ENCODE data around the gene IQSEC3. TPM values are rescaled to one million over a fixed set of nuclear protein-coding genes. Genes with fewer than 3 reads are reported as not detected.

IQSEC3 gene
- total and polyA plus RNA-seq, 4 donors: 0.29 to 7.5 (median 1.5) TPM

GRCh38 chr12:206746-207440 is 140.3 kb downstream of the IQSEC3 start:
- H3K36me3 ChIP-seq (ENCODE audit: control insufficient read depth in 4 of 4, insufficient read depth in 4 of 4, low read length in 4 of 4): no peaks in the 10 kb centered on the region
- ATAC-seq (ENCODE audit: insufficient read depth, low FRiP score): no peak
- no peak overlapping the region for H3K9ac ChIP-seq (ENCODE audit: insufficient read depth in 1 of 2, low read length in 2 of 2)
- no peaks in the 10 kb centered on the region for H3K27me3 ChIP-seq (ENCODE audit: control insufficient read depth in 3 of 3, insufficient read depth in 3 of 3, low read length in 2 of 3)
- peaks cover 0 to 8% (median 6%) of the 10 kb centered on the region in 5 donors for H3K4me1 ChIP-seq (ENCODE audit: control insufficient read depth in 5 of 5, insufficient read depth in 5 of 5, low read length in 5 of 5)
- H3K27ac ChIP-seq (ENCODE audit: low read depth in 1 of 2, low read length in 1 of 2): no peak overlapping the region
- DNase-seq: no peak
- no peak for TF ChIP-seq CTCF (IDR thresholded peaks at IDR 0.05; ENCODE audit: control extremely low read depth, extremely low read depth)
- WGBS, 2 donors: 92 to 93% methylated on average over 21 of the region's 21 CpGs
- H3K9me3 ChIP-seq (ENCODE audit: control insufficient read depth in 4 of 4, insufficient read depth in 3 of 4, low read length in 3 of 4): peaks cover 0 to 4% (median 0%) of the 10 kb centered on the region in 4 donors
- H3K4me3 ChIP-seq: no peak overlapping the region

GRCh38 chr12:207804-208203 is 141.2 kb downstream of the IQSEC3 start:
- Histone ChIP-seq H3K9ac (ENCODE audit: insufficient read depth in 1 of 2, low read length in 2 of 2) (no peak overlapping the region), H3K9me3 (ENCODE audit: control insufficient read depth in 4 of 4, insufficient read depth in 3 of 4, low read length in 3 of 4) (peaks cover 0 to 4% (median 0%) of the 10 kb centered on the region in 4 donors), H3K4me3 (no peak overlapping the region), H3K4me1 (ENCODE audit: control insufficient read depth in 5 of 5, insufficient read depth in 5 of 5, low read length in 5 of 5) (peaks cover 0 to 13% (median 8%) of the 10 kb centered on the region in 5 donors), H3K27ac (ENCODE audit: low read depth in 1 of 2, low read length in 1 of 2) (no peak overlapping the region), H3K27me3 (ENCODE audit: control insufficient read depth in 3 of 3, insufficient read depth in 3 of 3, low read length in 2 of 3) (no peaks in the 10 kb centered on the region), H3K36me3 (ENCODE audit: control insufficient read depth in 4 of 4, insufficient read depth in 4 of 4, low read length in 4 of 4) (no peaks in the 10 kb centered on the region)
- no peak for ATAC-seq (ENCODE audit: insufficient read depth, low FRiP score)
- TF ChIP-seq CTCF (IDR thresholded peaks at IDR 0.05; ENCODE audit: control extremely low read depth, extremely low read depth): no peak
- 89 to 93% methylated on average over 10 of the region's 10 CpGs for WGBS, 2 donors
- DNase-seq: no peak

DNA sequence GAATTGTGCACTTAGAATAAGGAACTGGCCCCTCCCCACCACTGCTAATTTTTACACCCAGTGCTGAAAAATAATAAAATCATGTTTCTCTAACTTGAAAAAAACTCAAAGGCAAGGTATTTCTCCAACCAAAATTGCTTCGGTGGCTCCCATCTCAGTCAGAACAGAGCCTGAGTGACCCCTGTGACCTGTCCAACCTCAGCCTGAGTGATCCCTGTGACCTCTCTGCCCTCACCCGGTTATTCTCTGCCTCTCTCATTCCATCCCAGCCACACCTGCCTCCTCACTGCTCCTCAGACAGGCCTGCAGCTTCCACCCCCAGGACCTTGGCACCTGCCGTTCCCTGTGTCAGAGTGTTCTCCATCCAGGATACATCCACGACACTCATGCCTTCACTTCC is 142.2 kb downstream of the IQSEC3 start:
- TF ChIP-seq CTCF (IDR thresholded peaks at IDR 0.05; ENCODE audit: control extremely low read depth, extremely low read depth): no peak
- no peaks in the 10 kb centered on the region for H3K27me3 ChIP-seq (ENCODE audit: control insufficient read depth in 3 of 3, insufficient read depth in 3 of 3, low read length in 2 of 3)
- no peak overlapping the region for H3K9ac ChIP-seq (ENCODE audit: insufficient read depth in 1 of 2, low read length in 2 of 2)
- no peak for DNase-seq
- WGBS, 2 donors: 79 to 83% methylated on average over 4 of the region's 4 CpGs
- H3K4me1 ChIP-seq (ENCODE audit: control insufficient read depth in 5 of 5, insufficient read depth in 5 of 5, low read length in 5 of 5): peaks cover 0 to 20% (median 10%) of the 10 kb centered on the region in 5 donors
- ATAC-seq (ENCODE audit: insufficient read depth, low FRiP score): no peak
- H3K9me3 ChIP-seq (ENCODE audit: control insufficient read depth in 4 of 4, insufficient read depth in 3 of 4, low read length in 3 of 4): peaks cover 0 to 4% (median 0%) of the 10 kb centered on the region in 4 donors
- H3K27ac ChIP-seq (ENCODE audit: low read depth in 1 of 2, low read length in 1 of 2): no peak overlapping the region
- no peaks in the 10 kb centered on the region for H3K36me3 ChIP-seq (ENCODE audit: control insufficient read depth in 4 of 4, insufficient read depth in 4 of 4, low read length in 4 of 4)
- no peak overlapping the region for H3K4me3 ChIP-seq
